GM04504 (cell line): Measurements from ENCODE around the gene HDAC4.

Source experiments
- DNase-seq: peaks from one replicate; pipeline ENCODE4 v3.0.0-alpha.2; 2012; ENCODE audit warnings: low read depth

The HDAC4 gene

GRCh38 chr2:239236043-239236807 is 164.6 kb downstream of the HDAC4 start:
- DNase-seq = no peak

GRCh38 chr2:239235311-239235710 is 165.5 kb downstream of the HDAC4 start:
- no peak for DNase-seq

GRCh38 chr2:239234191-239235175 is 166.3 kb downstream of the HDAC4 start:
- DNase-seq = no peak

GRCh38 chr2:239233576-239233975 is 167.2 kb downstream of the HDAC4 start:
- no peak for DNase-seq

GRCh38 chr2:239232195-239232578 is 168.6 kb downstream of the HDAC4 start:
- DNase-seq = no peak

- no peak for DNase-seq
Observed at GRCh38 chr2:239231231-239232194, 169.3 kb downstream of the HDAC4 start.

GRCh38 chr2:239230318-239231052 is 170.3 kb downstream of the HDAC4 start:
- DNase-seq = no peak

GRCh38 chr2:239229545-239230279 is 171.1 kb downstream of the HDAC4 start:
- no peak for DNase-seq

GRCh38 chr2:239227661-239228371 is 173.0 kb downstream of the HDAC4 start:
- DNase-seq = no peak

GRCh38 chr2:239226677-239227581 is 173.9 kb downstream of the HDAC4 start:
- no peak for DNase-seq

GRCh38 chr2:239225871-239226561 is 174.8 kb downstream of the HDAC4 start:
- peak; percentile 72 for DNase-seq

GRCh38 chr2:239225371-239225851 is 175.4 kb downstream of the HDAC4 start:
- no peak for DNase-seq

GRCh38 chr2:239224955-239225354 is 175.9 kb downstream of the HDAC4 start:
- no peak for DNase-seq

GRCh38 chr2:239224199-239224570 is 176.6 kb downstream of the HDAC4 start:
- DNase-seq = no peak

GRCh38 chr2:239223310-239224198 is 177.3 kb downstream of the HDAC4 start:
- DNase-seq = no peak

GRCh38 chr2:239222706-239223309 is 178.0 kb downstream of the HDAC4 start:
- DNase-seq = no peak

GRCh38 chr2:239222312-239222660 is 178.5 kb downstream of the HDAC4 start:
- no peak for DNase-seq
